ENCODE measurements around the gene RHOXF2.
A peak's percentile ranks its signal among the peaks of the same experiment; 100 is the strongest.

RHOXF2 gene

DNA sequence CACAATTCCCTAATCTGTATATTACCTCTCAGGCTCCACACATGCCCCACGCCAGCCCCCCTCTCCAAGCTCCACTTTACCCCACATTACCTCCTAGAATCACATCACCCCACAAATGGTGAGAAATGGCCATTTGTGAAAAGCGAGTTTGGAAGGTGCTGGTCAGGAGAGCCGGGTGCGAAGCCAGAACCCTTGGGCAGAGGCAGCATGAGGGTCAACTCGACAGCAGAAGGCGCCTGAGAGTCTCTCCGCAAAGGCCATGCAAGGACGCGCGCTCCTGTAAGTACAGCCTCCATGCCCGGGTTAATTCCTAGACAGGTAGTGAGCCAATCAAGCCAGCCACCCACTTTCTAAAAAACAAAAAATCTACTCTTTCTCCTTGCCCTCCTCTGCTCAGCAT lies 42.4 kb downstream of the RHOXF2 start:
- DNase-seq (ENCODE audit: low read depth), result no peak

- no peak for DNase-seq (ENCODE audit: low read depth)
Measured at GRCh38 chrX:120205816-120206753, 47.7 kb downstream of the RHOXF2 start.

DNA sequence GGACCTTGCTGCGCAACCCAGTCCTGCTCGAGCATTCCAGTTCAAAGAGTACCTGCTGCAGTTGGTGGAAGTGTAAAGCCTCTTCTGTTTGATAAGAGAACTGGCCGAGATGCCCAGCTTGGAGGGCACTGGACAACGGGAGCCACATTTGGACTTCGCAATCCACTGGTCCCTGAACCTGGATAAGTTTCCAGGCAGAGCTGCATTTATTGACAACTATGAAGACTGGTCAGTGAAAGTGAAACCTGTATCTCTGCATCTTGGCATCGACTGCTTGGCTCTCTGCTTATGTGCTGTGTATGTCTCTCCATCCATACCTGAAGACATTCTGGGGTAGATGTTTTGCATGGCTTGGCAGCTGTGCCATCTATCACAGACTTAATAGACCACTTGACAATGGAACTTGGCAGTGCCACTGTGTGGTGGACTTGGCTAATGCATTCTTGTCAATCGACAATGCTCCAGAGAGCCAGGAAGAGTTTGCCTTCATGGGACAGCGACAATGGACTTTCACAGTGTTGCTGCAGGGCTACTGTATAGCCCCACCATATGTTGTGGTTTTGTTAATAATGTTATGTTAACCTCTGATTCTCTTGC lies 48.7 kb downstream of the RHOXF2 start:
- no peak for DNase-seq (ENCODE audit: low read depth)

DNA sequence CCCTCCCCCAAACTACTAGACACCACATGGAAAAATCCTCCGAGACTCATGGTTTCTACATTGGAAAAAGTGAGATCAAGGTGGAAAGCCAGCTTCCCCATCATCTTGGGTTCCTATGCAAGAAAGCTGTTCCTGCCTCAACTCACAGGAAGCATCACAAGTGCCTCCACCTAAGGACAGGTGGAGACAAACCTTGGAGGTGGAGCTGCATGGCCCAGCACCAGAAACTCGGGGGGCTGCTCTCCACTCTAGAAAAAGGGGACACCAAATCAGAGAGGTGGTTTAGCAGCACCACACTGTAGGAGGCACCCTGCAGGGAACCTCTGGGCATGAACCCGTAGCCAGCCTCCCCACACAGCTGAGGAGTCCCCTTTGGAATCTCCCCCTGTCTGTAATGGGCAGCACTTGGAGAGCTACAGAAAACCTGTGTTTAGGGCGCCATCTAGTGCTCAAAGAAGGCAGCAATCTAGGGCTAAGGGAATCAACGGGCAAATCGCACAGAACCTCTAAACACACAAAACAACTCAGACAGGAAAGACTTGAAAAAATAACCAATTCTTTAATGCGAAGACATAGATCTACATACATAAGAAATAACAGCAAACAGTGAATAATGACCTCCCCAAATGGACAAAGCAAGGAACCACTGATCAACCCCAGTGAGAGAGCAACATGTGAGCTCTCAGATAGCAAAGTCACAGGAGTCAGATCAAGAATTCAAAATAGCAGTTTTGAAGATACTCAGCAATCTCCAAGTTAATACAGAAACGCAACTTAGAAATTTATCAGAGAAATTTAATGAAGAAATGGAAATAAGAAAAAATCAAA lies 55.2 kb downstream of the RHOXF2 start:
- DNase-seq (ENCODE audit: low read depth), result peak; percentile 21
